SK-N-MC (cell line): ENCODE results near the gene MXRA7.

ENCODE experiments used
- EZH2 ChIP-seq: fragments of 200-600 bp; sonication (generic); IDR thresholded peaks from one replicate; pipeline ENCODE4 v1.6.1; 2017; ENCODE audit warnings: antibody characterized with exemption
- FOXP2 ChIP-seq: optimal IDR thresholded peaks from 2 replicates; pipeline ENCODE3; 2011; ENCODE audit warnings: mild to moderate bottlenecking, moderate library complexity; ENCODE audit not compliant: insufficient read depth; ENCODE audit errors: extremely low read length, control extremely low read depth
- POLR2AphosphoS5 ChIP-seq: IDR thresholded peaks from 2 replicates; pipeline ENCODE4 v1.6.1; 2012; ENCODE audit warnings: mild to moderate bottlenecking, low read depth, low read length, borderline replicate concordance

DNA sequence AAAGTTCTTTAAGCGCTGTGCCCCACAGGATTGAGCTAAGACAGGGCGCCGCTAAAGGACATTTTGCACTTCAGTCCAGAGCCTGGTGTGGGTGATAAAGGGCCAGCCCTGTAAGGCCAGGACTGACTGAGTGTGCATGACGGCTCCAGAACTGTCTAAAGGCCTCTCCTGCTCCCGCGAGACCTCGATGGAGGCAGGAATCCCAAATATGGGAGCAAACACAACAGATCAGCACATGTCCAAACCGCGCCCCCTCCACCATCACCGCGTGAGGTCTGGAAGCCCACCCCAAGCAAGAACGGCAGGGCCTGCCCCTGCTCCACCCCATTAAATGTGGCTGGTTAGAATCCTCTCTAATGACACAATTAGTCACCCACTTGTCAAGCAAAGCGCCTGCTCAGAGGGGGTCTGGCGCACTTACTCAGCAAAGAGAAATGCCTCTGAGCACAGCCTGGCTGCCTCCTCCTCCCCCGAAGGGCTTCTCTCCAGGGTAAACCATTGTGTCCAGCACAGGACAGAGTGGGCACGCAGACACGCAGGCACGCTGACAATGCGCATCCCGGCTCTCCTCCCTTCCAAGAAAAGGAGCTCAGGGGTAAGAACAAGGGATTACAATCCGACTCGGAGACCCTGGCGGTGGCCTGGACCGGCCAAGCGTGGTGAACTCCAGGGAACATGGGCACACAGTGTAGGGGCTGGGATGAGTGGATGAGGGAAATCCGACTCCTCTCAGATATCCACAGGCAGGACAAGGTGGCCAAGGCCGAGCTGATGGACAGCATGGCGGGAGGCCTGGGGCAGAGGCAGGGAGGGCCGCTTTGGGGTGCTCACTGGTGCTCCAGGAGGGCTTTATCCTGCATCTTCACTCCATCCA, 1.5 kb downstream of the MXRA7 start:
- no peak; the same call in 1 of the 2 replicates for TF ChIP-seq POLR2AphosphoS5
- TF ChIP-seq EZH2, result no peak
- TF ChIP-seq FOXP2, result no peak
